DND-41 (cell line): Measurements from ENCODE around the gene HMCN1.

Experiments used
- CTCF ChIP-seq: IDR thresholded peaks from 2 replicates; pipeline ENCODE4 v1.5.1; 2012; ENCODE audit warnings: borderline replicate concordance, low read length, moderate library complexity, mild to moderate bottlenecking; ENCODE audit not compliant: poor library complexity, severe bottlenecking; ENCODE audit errors: extremely low read depth
- EZH2 ChIP-seq: IDR thresholded peaks from 3 replicates; pipeline ENCODE4 v1.6.1; 2012; ENCODE audit warnings: borderline replicate concordance, low read depth, mild to moderate bottlenecking, moderate library complexity, low read length, inconsistent platforms; ENCODE audit not compliant: severe bottlenecking

GRCh38 chr1:185886671-185887070 lies 152.5 kb downstream of the HMCN1 start:
- TF ChIP-seq CTCF (no peak), EZH2 (no peak)
